HG02610 (cell line): ENCODE results near the gene ELOVL6.
"Not testable (repeated sequence)": the region's sequence is repeated elsewhere in the genome, so short reads cannot be mapped to it uniquely, and the experiment has no call there.

Experiments used
- ATAC-seq: cut with Tn5 transposase; IDR thresholded peaks from one replicate; pipeline ENCODE4 v1.9.1; 2021; ENCODE audit warnings: mild to moderate bottlenecking, moderate library complexity; ENCODE audit not compliant: unreplicated experiment

The ELOVL6 gene

GRCh38 chr4:110196871-110197528 is 1.4 kb downstream of the ELOVL6 start:
- ATAC-seq: peak; percentile 28

GRCh38 chr4:110196206-110196870 is 2.1 kb downstream of the ELOVL6 start:
- ATAC-seq: peak; percentile 26

GRCh38 chr4:110195561-110196205 is 2.7 kb downstream of the ELOVL6 start:
- ATAC-seq: peak; percentile 0

GRCh38 chr4:110193822-110194761 is 4.3 kb downstream of the ELOVL6 start:
- peak; percentile 84 for ATAC-seq

DNA sequence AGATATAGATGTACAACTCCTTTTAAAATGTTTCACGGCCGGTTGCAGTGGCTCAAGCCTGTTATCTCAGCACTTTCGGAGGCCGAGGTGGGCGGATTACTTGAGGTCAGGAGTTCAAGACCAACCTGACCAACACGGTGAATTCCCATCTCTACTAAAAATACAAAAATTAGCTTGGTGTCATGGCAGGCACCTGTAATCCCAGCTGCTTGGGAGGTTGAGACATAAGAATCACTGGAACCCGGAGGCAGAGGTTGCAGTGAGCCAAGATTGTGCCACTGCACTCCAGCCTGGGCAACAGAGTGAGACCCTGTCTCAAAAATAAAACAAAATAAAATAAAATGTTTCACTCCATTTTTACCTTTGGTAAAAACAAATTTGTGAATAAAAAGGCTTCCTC is 5.1 kb downstream of the ELOVL6 start:
- not testable (repeated sequence) for ATAC-seq

- no peak for ATAC-seq
Measured at GRCh38 chr4:110190249-110190648, 8.2 kb downstream of the ELOVL6 start.

GRCh38 chr4:110188113-110188512 is 10.3 kb downstream of the ELOVL6 start:
- no peak for ATAC-seq

- peak; percentile 12 for ATAC-seq
Measured at GRCh38 chr4:110184791-110185155, 13.6 kb downstream of the ELOVL6 start.

DNA sequence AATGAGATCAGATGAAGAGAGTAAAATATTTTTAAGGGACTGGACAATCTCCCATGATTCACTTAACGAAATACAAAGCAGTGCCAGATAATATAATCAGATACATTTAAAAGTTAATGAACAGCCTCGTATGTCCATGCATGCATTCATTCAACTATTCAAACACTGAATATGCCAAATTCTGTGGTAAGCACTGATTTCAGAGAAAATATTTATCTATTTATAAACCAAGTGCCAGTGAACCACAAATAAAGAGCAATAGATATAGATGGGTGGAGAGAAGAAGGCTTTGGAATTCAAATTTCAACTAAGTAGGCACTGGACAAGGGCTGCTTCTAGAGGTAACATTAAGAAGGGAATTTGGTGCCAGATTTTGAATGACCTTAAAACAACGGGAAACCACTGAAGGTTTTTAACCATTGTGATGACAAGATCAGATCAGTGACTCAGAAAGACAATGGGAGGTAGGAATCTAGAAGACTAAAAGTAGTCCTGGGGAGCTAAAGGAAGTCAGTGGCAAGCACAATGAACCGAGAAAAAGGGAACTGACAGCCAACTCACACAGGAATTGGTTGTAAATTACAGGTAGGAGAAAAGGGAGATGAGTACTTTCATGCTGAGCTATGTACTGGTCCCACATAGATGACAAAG is 14.2 kb downstream of the ELOVL6 start:
- ATAC-seq: peak; percentile 53

GRCh38 chr4:110183643-110184042 is 14.8 kb downstream of the ELOVL6 start:
- no peak for ATAC-seq

- ATAC-seq: no peak
Measured at GRCh38 chr4:110183058-110183457, 15.4 kb downstream of the ELOVL6 start.

- ATAC-seq: no peak
Measured at GRCh38 chr4:110181890-110182289, 16.5 kb downstream of the ELOVL6 start.

DNA sequence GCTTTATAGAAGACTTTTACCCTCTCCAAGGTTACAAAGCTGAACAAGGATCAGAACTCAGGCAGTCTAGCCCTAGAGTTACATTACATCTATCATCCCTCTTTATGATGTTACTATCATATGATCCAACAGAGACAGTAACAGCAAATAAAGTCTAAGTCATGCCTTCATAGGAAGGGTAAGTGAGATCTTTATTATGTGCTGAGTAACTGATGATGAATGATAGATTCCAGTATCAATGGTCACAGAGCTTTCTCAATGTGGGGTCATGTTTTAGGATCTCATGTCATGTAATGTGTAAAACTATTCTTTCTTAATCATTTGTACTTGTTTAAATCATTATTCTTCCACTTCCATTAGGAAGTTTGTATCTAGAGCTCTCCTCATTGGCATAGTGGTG is 22.8 kb downstream of the ELOVL6 start:
- no peak for ATAC-seq

DNA sequence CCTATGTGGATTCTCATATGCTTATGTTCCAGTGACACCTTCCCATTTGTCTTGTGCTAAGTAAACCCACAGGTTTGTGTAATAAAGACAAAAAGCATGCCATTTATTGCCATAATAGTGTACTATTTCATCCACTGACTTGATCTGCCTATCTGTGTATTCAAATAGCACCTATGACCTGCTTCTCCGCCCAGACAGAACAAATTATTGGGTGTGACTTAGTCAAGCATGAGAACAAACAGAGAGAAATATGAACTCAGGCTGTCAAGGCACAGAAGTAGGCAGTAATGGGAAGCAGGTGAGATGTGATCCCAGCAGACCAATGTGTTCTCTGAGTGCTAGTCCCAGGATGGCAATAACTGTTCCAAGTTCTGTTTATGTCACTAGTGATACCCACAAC is 25.4 kb downstream of the ELOVL6 start:
- no peak for ATAC-seq

DNA sequence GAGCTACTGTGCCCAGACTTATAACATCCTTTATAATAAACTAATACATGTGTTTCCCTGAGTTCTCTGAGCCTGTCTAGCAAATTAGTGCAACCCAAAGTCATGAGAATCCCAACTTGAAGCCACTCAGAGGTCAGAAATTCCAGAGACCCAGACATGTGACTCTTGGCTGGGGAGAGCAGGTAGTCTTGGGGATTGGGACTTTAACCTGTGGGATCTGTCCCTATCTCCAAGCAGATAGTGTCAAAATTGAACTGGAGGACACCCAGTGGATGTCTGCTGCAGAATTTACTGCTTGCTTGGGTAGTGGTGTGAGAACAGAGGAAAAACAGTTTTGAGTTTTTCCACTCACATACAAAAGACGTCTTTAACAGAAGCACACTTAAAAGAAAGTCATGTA is 26.4 kb downstream of the ELOVL6 start:
- no peak for ATAC-seq

- no peak for ATAC-seq
Measured at GRCh38 chr4:110170861-110171260, 27.6 kb downstream of the ELOVL6 start.

- ATAC-seq: peak; percentile 94
Measured at GRCh38 chr4:110165382-110166286, 32.8 kb downstream of the ELOVL6 start.

DNA sequence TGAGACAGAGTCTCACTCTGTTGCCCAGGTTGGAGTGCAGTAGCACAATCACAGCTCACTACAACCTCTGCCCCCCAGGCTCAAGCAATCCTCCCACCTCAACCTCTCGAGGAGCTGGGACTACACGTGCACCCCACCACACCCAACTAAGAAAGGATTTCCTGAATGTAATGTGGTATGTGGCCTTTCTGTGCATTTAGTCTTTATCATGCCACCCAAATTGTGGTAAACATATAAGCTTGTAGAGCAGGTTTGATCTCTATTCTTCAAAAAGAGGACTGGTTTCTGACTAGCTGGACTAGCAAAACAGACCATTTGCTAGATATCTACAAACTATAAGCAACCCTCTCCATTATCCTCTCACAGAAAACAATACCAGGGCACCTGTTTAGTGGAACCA is 33.6 kb downstream of the ELOVL6 start:
- no peak for ATAC-seq

DNA sequence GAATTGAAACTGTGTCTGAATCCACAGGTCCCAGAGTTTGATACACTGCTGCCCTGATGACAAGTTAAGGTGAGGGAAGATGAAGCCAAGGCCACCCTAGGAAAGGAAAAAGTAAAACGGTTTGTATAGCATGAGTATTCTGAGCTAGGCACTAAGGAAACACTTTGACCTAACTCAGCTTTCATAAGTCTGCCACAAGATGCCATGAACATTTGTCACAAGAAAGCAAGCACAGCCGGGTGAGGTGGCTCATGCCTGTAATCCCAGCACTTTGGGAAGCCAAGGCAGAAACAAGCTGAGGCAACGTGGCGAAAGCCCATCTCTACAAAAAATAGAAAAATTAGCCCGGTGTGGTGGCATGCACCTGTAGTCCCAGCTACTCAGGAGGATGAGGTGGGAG is 34.2 kb downstream of the ELOVL6 start:
- no peak for ATAC-seq
